ENCODE measurements around the gene KRTAP1-5. TPM values are rescaled to one million over a fixed set of nuclear protein-coding genes. Genes with fewer than 3 reads are reported as not detected.

The KRTAP1-5 gene
- total and polyA plus RNA-seq, 10 of the 15 experiments (the other 5 are each of a cell fraction or from before 2014, with no cell fraction given): not detected

DNA sequence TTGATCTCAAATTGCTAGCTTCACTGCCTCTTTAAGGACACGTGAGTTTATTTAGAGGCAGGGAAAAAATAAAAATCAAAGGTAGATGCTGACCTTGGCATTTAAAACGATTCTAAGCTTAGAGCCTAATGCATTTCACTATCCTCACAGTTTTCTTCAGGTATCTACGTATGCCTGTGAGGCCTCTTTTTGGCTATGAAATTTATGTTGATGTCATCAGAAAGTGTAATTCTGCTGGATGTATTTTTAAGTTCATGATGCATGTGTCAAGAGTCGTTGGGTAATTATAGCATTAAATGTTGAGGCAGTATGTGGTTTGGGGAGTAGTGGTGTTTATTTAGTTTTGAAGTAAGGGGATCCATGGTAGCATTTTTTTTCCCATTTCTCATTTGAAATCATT lies 23.1 kb downstream of the KRTAP1-5 start:
- H3K27me3 ChIP-seq (replicated peaks in 1 of 2; ENCODE audit: control insufficient read depth in 2 of 2, insufficient read depth in 2 of 2, low read length in 1 of 2): peaks cover 0 to 3% of the 10 kb centered on the region in 2 experiments; a peak in 3 of 4 replicates
- RAD21 ChIA-PET (ENCODE audit: unreplicated experiment): no interaction called here
- ATAC-seq (no peak), DNase-seq (ENCODE audit: low read depth, low spot score) (no peak), FAIRE-seq (no peak)
- H3K36me3 ChIP-seq (ENCODE audit: control insufficient read depth in 2 of 2, insufficient read depth in 2 of 2, low read length in 1 of 2): no peaks in the 10 kb centered on the region
- CTCF ChIA-PET: interaction anchor here (1.9 kb wide), 1 partner anchor 9 kb away, joined by 4 read pairs; no protein-coding TSS in a partner anchor
- H3K4me2 ChIP-seq (ENCODE audit: control insufficient read depth, insufficient read depth): no peak overlapping the region
- 18% methylated on average over 4 of the region's 4 CpGs for WGBS (ENCODE audit: insufficient coverage, insufficient replicate concordance, low lambda C conversion rate, missing lambda C conversion rate)
- TF ChIP-seq TCF3 (IDR thresholded peaks at IDR 0.05; ENCODE audit: borderline replicate concordance, insufficient read depth, low read depth, low read length) (no peak), SPI1 (IDR thresholded peaks at IDR 0.05; ENCODE audit: borderline replicate concordance, insufficient read depth, low read depth, low read length) (no peak), WRNIP1 (IDR thresholded peaks at IDR 0.05; ENCODE audit: borderline replicate concordance, low read depth, low read length) (no peak), CBX3 (IDR thresholded peaks at IDR 0.05; ENCODE audit: borderline replicate concordance, low read depth) (no peak), ETV6 (conservative IDR thresholded peaks at IDR 0.05 in 1 of 2, IDR thresholded peaks at IDR 0.05 in 1 of 2; ENCODE audit: borderline replicate concordance in 1 of 2, low read depth in 1 of 2) (no peak), ZZZ3 (IDR thresholded peaks at IDR 0.05; ENCODE audit: control insufficient read depth, insufficient read length, low read depth) (no peak), RUNX3 (IDR thresholded peaks at IDR 0.05; ENCODE audit: low read length) (no peak), GABPA (IDR thresholded peaks at IDR 0.05; ENCODE audit: low read depth) (no peak), CHD1 (IDR thresholded peaks at IDR 0.05; ENCODE audit: low read depth, low read length) (no peak)
- in situ Hi-C loops (cut with MboI): no loop called here
- no peaks in the 10 kb centered on the region for H3K4me1 ChIP-seq (ENCODE audit: control insufficient read depth, insufficient read depth, low read length)
- H3K9me3 ChIP-seq (replicated peaks; ENCODE audit: control insufficient read depth, insufficient read depth, low read length): no peaks in the 10 kb centered on the region
- H3K4me3 ChIP-seq: no peak overlapping the region
- H3K27ac ChIP-seq (ENCODE audit: control insufficient read depth, insufficient read depth): no peak overlapping the region
- POLR2A ChIA-PET: interaction anchor here (0.5 kb wide), 1 partner anchor 802 kb away, joined by 3 read pairs; no protein-coding TSS in a partner anchor
- H2AFZ ChIP-seq (ENCODE audit: control insufficient read depth, low read depth, low read length): no peak overlapping the region
- no peaks in the 10 kb centered on the region for H4K20me1 ChIP-seq (ENCODE audit: control insufficient read depth, insufficient read depth)
- BruUV-seq (replicated peaks): no TSS peak
- intact Hi-C loops (cut with micrococcal nuclease; ENCODE audit: unreplicated experiment): no loop called here
- SMC1A ChIA-PET (ENCODE audit: uncharacterized antibody, unreplicated experiment): no interaction called here
- H3K9ac ChIP-seq (ENCODE audit: control insufficient read depth, insufficient read depth, low read length): no peak overlapping the region
- no peaks in the 10 kb centered on the region for H3K79me2 ChIP-seq (ENCODE audit: control insufficient read depth, insufficient read depth, low read length)

Data from GM12878 (cell line).